Astrocyte of the spinal cord (primary cell): ENCODE measurements around the gene DOCK4.

Experiments used
- DNase-seq: peaks from one replicate; pipeline ENCODE4 v3.0.0; 2011; ENCODE audit warnings: low read depth, low spot score
- H3K4me3 ChIP-seq: 2 replicates; pipeline ENCODE4 v1.5.1; 2011; ENCODE audit warnings: low read depth, mild to moderate bottlenecking, low read length, moderate library complexity
- CTCF ChIP-seq: IDR thresholded peaks from 2 replicates; pipeline ENCODE4 v1.5.1; 2012; ENCODE audit warnings: low read depth, mild to moderate bottlenecking, low read length, inconsistent platforms
- in situ Hi-C: cut with HindIII; loops from 2 replicates; pipeline ENCODE4 v1.10.0; 2017; ENCODE audit warnings: low sequenced_read_pairs

Gene DOCK4

GRCh38 chr7:112118581-112119566 is 87.3 kb downstream of the DOCK4 start:
- DNase-seq = no peak
- no peak for TF ChIP-seq CTCF
- in situ Hi-C loops = no loop called here
- H3K4me3 ChIP-seq = no peak overlapping the region

GRCh38 chr7:112116894-112117293 is 89.3 kb downstream of the DOCK4 start:
- no peak for DNase-seq
- in situ Hi-C loops = no loop called here
- TF ChIP-seq CTCF = no peak
- no peak overlapping the region for H3K4me3 ChIP-seq

- no peak overlapping the region for H3K4me3 ChIP-seq
- no peak for TF ChIP-seq CTCF
- no peak for DNase-seq
- in situ Hi-C loops = no loop called here
These were observed 89.8 kb downstream of the DOCK4 start for GRCh38 chr7:112116358-112116757.

- TF ChIP-seq CTCF = no peak
- in situ Hi-C loops = no loop called here
- DNase-seq = no peak
These were observed 90.3 kb downstream of the DOCK4 start for GRCh38 chr7:112115880-112116279.

GRCh38 chr7:112113913-112114575 is 92.2 kb downstream of the DOCK4 start:
- in situ Hi-C loops = no loop called here
- DNase-seq = no peak
- H3K4me3 ChIP-seq = no peak overlapping the region
- no peak for TF ChIP-seq CTCF

More at GRCh38 chr7:112115880-112116279, 90.3 kb downstream of the DOCK4 start:
- no peak overlapping the region for H3K4me3 ChIP-seq

GRCh38 chr7:112112822-112113255 is 93.4 kb downstream of the DOCK4 start:
- in situ Hi-C loops = no loop called here
- H3K4me3 ChIP-seq = no peak overlapping the region
- peak; percentile 54 for DNase-seq
- TF ChIP-seq CTCF = no peak
